Mesendoderm (in vitro differentiated cells): ENCODE measurements around the gene SLC10A1. TPM values are rescaled to one million over a fixed set of nuclear protein-coding genes. Genes with fewer than 3 reads are reported as not detected.

ENCODE experiments used
- DNase-seq: peaks from one replicate; pipeline ENCODE4 v3.0.0; 2013
- H2AK5ac ChIP-seq: 2 replicates; pipeline ENCODE4 v1.6.1; 2013; ENCODE audit warnings: low read length, inconsistent platforms
- H2BK120ac ChIP-seq: 2 replicates; pipeline ENCODE4 v1.6.1; 2013; ENCODE audit warnings: low read depth, mild to moderate bottlenecking, low read length, moderate library complexity, mixed read lengths
- H2BK15ac ChIP-seq: replicated peaks from 2 replicates; pipeline ENCODE4 v1.6.1; 2013; ENCODE audit warnings: low read depth, mild to moderate bottlenecking, moderate library complexity
- H2BK5ac ChIP-seq: 2 replicates; pipeline ENCODE4 v1.6.1; 2013; ENCODE audit warnings: low read length, inconsistent platforms
- H3K18ac ChIP-seq: 2 replicates; pipeline ENCODE4 v1.6.1; 2013; ENCODE audit warnings: mild to moderate bottlenecking, low read length, mixed read lengths
- H3K23ac ChIP-seq: one replicate; pipeline ENCODE4 v1.6.1; 2013; ENCODE audit warnings: low read length
- H3K27ac ChIP-seq: 2 replicates; pipeline ENCODE4 v1.5.1; 2013; ENCODE audit warnings: low read depth, mild to moderate bottlenecking, inconsistent platforms, low read length, moderate library complexity
- H3K27me3 ChIP-seq: 2 replicates; pipeline ENCODE4 v1.6.1; 2013; ENCODE audit warnings: low read length, control low read depth, mild to moderate bottlenecking, inconsistent platforms; ENCODE audit not compliant: insufficient read depth, poor library complexity
- H3K36me3 ChIP-seq: 2 replicates; pipeline ENCODE4 v1.6.1; 2013; ENCODE audit warnings: low read length, inconsistent platforms; ENCODE audit not compliant: control insufficient read depth, insufficient read depth
- H3K4ac ChIP-seq: one replicate; pipeline ENCODE4 v1.6.1; 2013; ENCODE audit warnings: low read depth, mild to moderate bottlenecking, low read length, moderate library complexity
- H3K4me1 ChIP-seq: 2 replicates; pipeline ENCODE4 v1.6.1; 2013; ENCODE audit warnings: low read depth, low read length, inconsistent platforms; ENCODE audit not compliant: control insufficient read depth
- H3K4me2 ChIP-seq: 2 replicates; pipeline ENCODE4 v1.6.1; 2013; ENCODE audit warnings: low read length
- H3K4me3 ChIP-seq: 2 replicates; pipeline ENCODE4 v1.5.1; 2013; ENCODE audit warnings: mild to moderate bottlenecking, low read length
- H3K56ac ChIP-seq: one replicate; pipeline ENCODE4 v1.6.1; 2013; ENCODE audit warnings: low read length
- H3K79me1 ChIP-seq: 2 replicates; pipeline ENCODE4 v1.6.1; 2013; ENCODE audit warnings: low read length, inconsistent platforms
- H3K79me2 ChIP-seq: 2 replicates; pipeline ENCODE4 v1.6.1; 2013; ENCODE audit warnings: mild to moderate bottlenecking, low read length; ENCODE audit not compliant: control insufficient read depth, insufficient read depth
- H3K9ac ChIP-seq: 2 replicates; pipeline ENCODE4 v1.6.1; 2013; ENCODE audit warnings: low read length, inconsistent platforms
- H4K5ac ChIP-seq: one replicate; pipeline ENCODE4 v1.6.1; 2013; ENCODE audit warnings: low read length
- H4K8ac ChIP-seq: one replicate; pipeline ENCODE4 v1.6.1; 2013; ENCODE audit warnings: low read depth, mild to moderate bottlenecking, control low read depth, low read length, moderate library complexity
- WGBS: extraction: QIAGEN DNeasy Blood & Tissue Kit; methylation state at CpG from one replicate; pipeline ENCODE4 v1.1.7; 2013; ENCODE audit warnings: low lambda C conversion rate, missing lambda C conversion rate; ENCODE audit not compliant: insufficient coverage; ENCODE audit errors: extremely low coverage; 5-methylcytosine and 5-hydroxymethylcytosine counted together
- small RNA-seq: library from polyadenylated mRNA; stranded (forward); fragments of <200 nt; extraction: miRNeasy Mini kit (QIAGEN cat#:217004); gene quantifications from one replicate; pipeline ENCODE3, GENCODE V24; 2013; ENCODE audit not compliant: insufficient read depth

SLC10A1 gene

DNA sequence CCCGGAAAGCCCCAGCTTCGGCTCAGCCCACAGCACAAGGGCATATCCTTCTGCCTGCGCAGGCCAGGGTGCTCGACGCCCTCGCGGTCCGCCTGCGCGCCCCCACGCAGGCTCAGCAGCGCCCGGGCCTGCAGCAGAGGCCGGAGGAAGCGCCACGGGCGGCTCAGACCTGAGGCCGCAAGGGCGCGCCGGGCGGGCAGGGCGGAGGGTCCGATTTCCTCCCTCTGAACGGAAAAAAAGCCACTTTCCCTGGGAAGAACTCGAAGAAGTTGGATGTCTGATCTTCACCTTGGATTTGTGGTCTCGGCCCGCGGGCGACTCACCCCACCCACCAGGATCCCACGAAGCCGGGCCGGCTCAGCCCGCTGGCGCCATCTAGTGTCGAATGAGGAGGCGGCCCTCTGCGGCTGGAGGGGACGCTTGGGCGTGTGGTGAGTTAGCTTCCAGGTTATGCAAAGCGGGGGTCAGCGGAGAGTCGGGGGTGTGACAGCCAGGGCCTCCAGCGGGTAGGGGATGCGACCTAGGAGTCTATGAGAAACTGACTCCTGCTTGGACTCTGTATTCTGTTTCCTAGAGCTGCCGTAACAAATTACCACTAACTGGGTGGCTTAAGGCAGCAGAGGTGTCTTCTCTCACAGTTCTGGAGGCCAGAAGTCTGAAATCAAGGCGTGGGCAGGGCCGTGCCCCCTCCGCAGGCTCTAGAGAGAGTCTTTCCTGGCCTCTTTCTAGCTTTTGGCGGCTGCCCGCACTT, 70.1 kb downstream of the SLC10A1 start:
- peak; percentile 71 for DNase-seq
- Histone ChIP-seq H2BK120ac (no peak overlapping the region), H2BK5ac (no peak overlapping the region), H2BK15ac (no peak overlapping the region), H3K36me3 (no peaks in the 10 kb centered on the region), H3K27me3 (no peaks in the 10 kb centered on the region), H3K4me3 (no peak overlapping the region), H4K8ac (no peak overlapping the region), H3K79me1 (no peaks in the 10 kb centered on the region), H3K9ac (peak overlapping the region; percentile 73), H3K79me2 (no peaks in the 10 kb centered on the region), H3K27ac (no peak overlapping the region), H3K4me1 (no peaks in the 10 kb centered on the region), H3K23ac (no peak overlapping the region), H3K4ac (no peak overlapping the region), H3K18ac (peak overlapping the region; percentile 29), H4K5ac (no peak overlapping the region), H3K4me2 (peak overlapping the region; percentile 68), H2AK5ac (no peak overlapping the region), H3K56ac (peak overlapping the region; percentile 86)
- WGBS: no CpG with 5 or more reads among the region's 51 CpGs

Small RNA genes lying within 50 kb of the gene (small RNA-seq; reads per million reads assigned to genes)
- not detected for gene RF00614
